SU-DHL-6 (cell line): ENCODE measurements around the gene INPP5B.

Experiments used
- H2AFZ ChIP-seq: fragments of 200-600 bp; sonication (generic); 2 replicates; pipeline ENCODE4 v1.6.1; 2014; ENCODE audit warnings: low read depth, mild to moderate bottlenecking, moderate library complexity, mixed read lengths, antibody characterized with exemption, low read length; ENCODE audit not compliant: severe bottlenecking
- H3F3A ChIP-seq: fragments of 200-600 bp; shearing (Covaris generic); 2 replicates; pipeline ENCODE4 v1.6.0; 2016; ENCODE audit warnings: antibody characterized with exemption, mild to moderate bottlenecking; ENCODE audit not compliant: insufficient read depth
- H3K27ac ChIP-seq: fragments of 200-600 bp; sonication (generic); 2 replicates; pipeline ENCODE4 v1.5.1; 2016; ENCODE audit warnings: low read depth, mild to moderate bottlenecking, low read length, moderate library complexity, mixed read lengths
- H3K27me3 ChIP-seq: fragments of 200-600 bp; sonication (generic), shearing (Covaris generic); 2 replicates; pipeline ENCODE4 v1.6.0; 2014; ENCODE audit warnings: mild to moderate bottlenecking, low read length
- H3K36me3 ChIP-seq: fragments of 200-600 bp; sonication (generic); 2 replicates; pipeline ENCODE4 v1.6.1; 2014; ENCODE audit warnings: mild to moderate bottlenecking, low read length, mixed read lengths
- H3K4me2 ChIP-seq: fragments of 300-600, 200-600 bp; shearing (Covaris generic), sonication (generic); 2 replicates; pipeline ENCODE4 v1.6.0; 2014; ENCODE audit warnings: low read length, low read depth, mild to moderate bottlenecking; ENCODE audit not compliant: poor library complexity, severe bottlenecking
- H3K4me3 ChIP-seq: fragments of 200-600 bp; sonication (generic); 2 replicates; pipeline ENCODE4 v1.5.1; 2014; ENCODE audit warnings: antibody characterized with exemption, low read length, mild to moderate bottlenecking, mixed read lengths; ENCODE audit not compliant: insufficient read depth, poor library complexity, severe bottlenecking
- H3K79me2 ChIP-seq: fragments of 200-600 bp; sonication (generic); 2 replicates; pipeline ENCODE4 v1.6.1; 2014; ENCODE audit warnings: mild to moderate bottlenecking, low read length, moderate library complexity; ENCODE audit not compliant: insufficient read depth
- H3K9ac ChIP-seq: fragments of 200-600 bp; sonication (generic); 2 replicates; pipeline ENCODE4 v1.7.0; 2014; ENCODE audit warnings: mild to moderate bottlenecking, low read length
- H3K9me2 ChIP-seq: fragments of 200-600 bp; sonication (generic); replicated peaks from 2 replicates; pipeline ENCODE4 v1.6.1; 2014; ENCODE audit warnings: low read length; ENCODE audit not compliant: insufficient read depth
- H3K9me3 ChIP-seq: fragments of 200-600 bp; sonication (generic); 2 replicates; pipeline ENCODE4 v1.6.1; 2014; ENCODE audit warnings: low read length, mixed read lengths; ENCODE audit not compliant: insufficient read depth
- H4K20me1 ChIP-seq: fragments of 200-600 bp; sonication (generic); 2 replicates; pipeline ENCODE4 v1.6.1; 2014; ENCODE audit warnings: low read depth, mild to moderate bottlenecking, antibody characterized with exemption, low read length, moderate library complexity, mixed read lengths
- EZH2phosphoT487 ChIP-seq: fragments of 200-600 bp; sonication (generic), shearing (Covaris generic); conservative IDR thresholded peaks from 2 replicates; pipeline ENCODE4 v1.6.1; 2018; ENCODE audit warnings: mild to moderate bottlenecking, antibody characterized with exemption, low read length, moderate library complexity, mixed read lengths
- TF ChIP-seq, protein P1 (sequence below): fragments of 200-600 bp; sonication (generic); IDR thresholded peaks from one replicate; pipeline ENCODE4 v1.5.1; 2017; ENCODE audit warnings: antibody characterized with exemption, mild to moderate bottlenecking, low read length, moderate library complexity; ENCODE audit not compliant: insufficient read depth, poor library complexity, severe bottlenecking

The INPP5B gene

DNA sequence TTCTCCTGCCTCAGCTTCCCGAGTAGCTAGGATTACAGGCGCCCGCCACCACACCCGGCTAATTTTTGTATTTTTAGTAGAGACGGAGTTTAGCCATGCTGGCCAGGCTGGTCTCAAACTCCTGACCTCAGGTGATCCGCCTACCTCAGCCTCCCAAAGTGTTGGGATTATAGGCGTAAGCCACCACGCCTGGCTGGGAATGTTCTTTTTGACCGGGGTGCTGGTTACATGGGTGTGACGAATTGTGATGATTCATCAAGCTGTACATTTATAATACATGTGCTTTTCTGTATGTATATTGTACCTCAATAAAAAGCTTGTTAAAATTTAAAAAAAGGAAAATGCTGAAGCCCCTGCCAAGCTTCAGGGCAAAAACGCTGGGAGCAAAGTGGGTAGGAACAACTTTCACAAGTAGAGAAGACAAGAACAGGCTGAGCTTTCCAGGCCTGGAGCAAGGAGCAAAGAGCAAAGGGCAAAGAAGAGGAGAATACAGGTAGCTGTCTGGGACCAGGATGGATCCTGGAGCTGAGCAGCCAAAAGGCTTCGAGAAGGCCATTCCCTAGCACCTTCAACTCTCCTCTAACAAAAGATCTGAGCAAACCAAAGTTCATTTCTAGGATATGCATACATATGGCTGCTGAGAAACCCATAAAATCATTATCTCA lies 118.3 kb downstream of the INPP5B start:
- Histone ChIP-seq H3K36me3 (peaks cover 5% of the 10 kb centered on the region; the same call in 1 of the 2 replicates), H3K27me3 (no peaks in the 10 kb centered on the region), H3K27ac (no peak overlapping the region), H3K79me2 (no peaks in the 10 kb centered on the region), H3K4me2 (no peak overlapping the region), H3K9me3 (no peaks in the 10 kb centered on the region), H3K9ac (no peak overlapping the region), H2AFZ (no peak overlapping the region), H3K9me2 (no peaks in the 10 kb centered on the region), H3F3A (0 out of 2 replicates have a peak, but pooled peaks cover 3% of the 10 kb centered on the region), H4K20me1 (no peaks in the 10 kb centered on the region), H3K4me3 (no peak overlapping the region)
- no peak for TF ChIP-seq EZH2phosphoT487
- TF ChIP-seq, protein P1, sequence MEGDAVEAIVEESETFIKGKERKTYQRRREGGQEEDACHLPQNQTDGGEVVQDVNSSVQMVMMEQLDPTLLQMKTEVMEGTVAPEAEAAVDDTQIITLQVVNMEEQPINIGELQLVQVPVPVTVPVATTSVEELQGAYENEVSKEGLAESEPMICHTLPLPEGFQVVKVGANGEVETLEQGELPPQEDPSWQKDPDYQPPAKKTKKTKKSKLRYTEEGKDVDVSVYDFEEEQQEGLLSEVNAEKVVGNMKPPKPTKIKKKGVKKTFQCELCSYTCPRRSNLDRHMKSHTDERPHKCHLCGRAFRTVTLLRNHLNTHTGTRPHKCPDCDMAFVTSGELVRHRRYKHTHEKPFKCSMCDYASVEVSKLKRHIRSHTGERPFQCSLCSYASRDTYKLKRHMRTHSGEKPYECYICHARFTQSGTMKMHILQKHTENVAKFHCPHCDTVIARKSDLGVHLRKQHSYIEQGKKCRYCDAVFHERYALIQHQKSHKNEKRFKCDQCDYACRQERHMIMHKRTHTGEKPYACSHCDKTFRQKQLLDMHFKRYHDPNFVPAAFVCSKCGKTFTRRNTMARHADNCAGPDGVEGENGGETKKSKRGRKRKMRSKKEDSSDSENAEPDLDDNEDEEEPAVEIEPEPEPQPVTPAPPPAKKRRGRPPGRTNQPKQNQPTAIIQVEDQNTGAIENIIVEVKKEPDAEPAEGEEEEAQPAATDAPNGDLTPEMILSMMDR, result no peak

DNA sequence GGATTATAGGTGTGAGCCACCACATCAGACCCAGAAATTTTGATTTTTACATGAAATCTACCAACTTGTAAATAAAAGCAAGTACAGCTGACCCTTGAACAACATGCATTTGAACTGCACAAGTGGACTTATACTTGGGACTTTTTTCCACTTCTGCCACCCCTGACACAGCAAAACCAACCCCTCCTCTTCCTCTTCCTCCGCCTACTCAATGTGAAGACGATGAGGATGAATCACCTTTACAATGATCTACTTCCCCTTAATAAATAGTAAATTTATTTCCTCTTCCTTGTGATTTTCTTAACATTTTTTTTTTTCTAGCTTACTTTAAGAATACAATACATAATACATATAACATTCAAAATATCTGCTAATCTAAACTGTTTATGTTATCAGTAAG lies 121.3 kb downstream of the INPP5B start:
- H3K36me3 ChIP-seq, result no peaks in the 10 kb centered on the region

DNA sequence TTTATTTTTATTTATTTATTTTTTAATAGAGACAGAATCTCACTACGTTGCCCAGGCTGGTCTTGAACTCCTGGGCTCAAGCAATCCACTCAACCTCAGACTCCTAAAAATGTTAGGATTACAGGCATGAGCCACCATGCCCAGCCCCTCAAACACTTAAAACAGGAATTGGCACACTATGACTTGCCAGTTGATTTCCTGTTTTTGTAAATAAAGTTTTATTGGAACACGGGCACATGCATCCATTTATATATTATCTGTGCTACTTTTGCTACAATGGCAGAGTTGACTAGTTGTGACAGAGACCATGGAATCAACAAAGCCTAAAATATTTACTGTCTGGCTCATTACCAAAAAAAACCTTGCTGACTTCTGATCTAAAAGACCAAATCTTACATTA lies 122.9 kb downstream of the INPP5B start:
- Histone ChIP-seq H3K27me3 (no peaks in the 10 kb centered on the region), H3K36me3 (no peaks in the 10 kb centered on the region)

More for the DNA sequence above, 121.3 kb downstream of the INPP5B start:
- Histone ChIP-seq H4K20me1 (no peaks in the 10 kb centered on the region), H3K4me2 (no peak overlapping the region), H3K9ac (no peak overlapping the region), H3K79me2 (no peaks in the 10 kb centered on the region), H3K27me3 (no peaks in the 10 kb centered on the region), H3K9me3 (no peaks in the 10 kb centered on the region), H3K27ac (no peak overlapping the region), H3F3A (0 out of 2 replicates have a peak, but pooled peaks cover 3% of the 10 kb centered on the region), H3K9me2 (no peaks in the 10 kb centered on the region), H3K4me3 (no peak overlapping the region), H2AFZ (no peak overlapping the region)
- no peak for TF ChIP-seq EZH2phosphoT487
- TF ChIP-seq, protein P1, result no peak

More for the DNA sequence above, 122.9 kb downstream of the INPP5B start:
- Histone ChIP-seq H3K4me3 (no peak overlapping the region), H3K79me2 (no peaks in the 10 kb centered on the region), H3K4me2 (no peak overlapping the region), H3K9me3 (no peaks in the 10 kb centered on the region), H3K27ac (no peak overlapping the region), H4K20me1 (no peaks in the 10 kb centered on the region), H2AFZ (no peak overlapping the region), H3F3A (0 out of 2 replicates have a peak, but pooled peaks cover 3% of the 10 kb centered on the region), H3K9me2 (no peaks in the 10 kb centered on the region), H3K9ac (no peak overlapping the region)
- TF ChIP-seq, protein P1, result no peak
